Inferior parietal cortex (tissue), 1 donor: ENCODE data around the gene OPN5.
A peak's percentile ranks its signal among the peaks of the same experiment; 100 is the strongest.
"Not testable (repeated sequence)": the region's sequence is repeated elsewhere in the genome, so short reads cannot be mapped to it uniquely, and the experiment has no call there.

ENCODE experiments used
- DNase-seq: peaks from one replicate; pipeline ENCODE4 v3.0.0-alpha.2; 2016; ENCODE audit errors: extremely low spot score

OPN5 gene

GRCh38 chr6:47781732-47782131 is at the start of gene OPN5:
OPN5 (plus strand) TSS chr6:47782032; CDS start chr6:47782067, 35 bp downstream.
- no peak for DNase-seq

GRCh38 chr6:47733879-47734558 is 47.8 kb upstream of the OPN5 start:
- no peak for DNase-seq

- DNase-seq = no peak
These were observed 46.9 kb upstream of the OPN5 start for GRCh38 chr6:47734831-47735481.

- DNase-seq = no peak
These were observed 45.6 kb upstream of the OPN5 start for GRCh38 chr6:47736083-47736700.

- peak; percentile 35 for DNase-seq
These were observed 44.4 kb upstream of the OPN5 start for GRCh38 chr6:47737406-47737805.

GRCh38 chr6:47740714-47741113 is 41.1 kb upstream of the OPN5 start:
- DNase-seq = no peak

- peak; percentile 71 for DNase-seq
These were observed 40.0 kb upstream of the OPN5 start for GRCh38 chr6:47741807-47742206.

GRCh38 chr6:47743744-47744143 is 38.1 kb upstream of the OPN5 start:
- DNase-seq = no peak

GRCh38 chr6:47745269-47745668 is 36.6 kb upstream of the OPN5 start:
- not testable (repeated sequence) for DNase-seq

GRCh38 chr6:47749757-47750156 is 32.1 kb upstream of the OPN5 start:
- no peak for DNase-seq

GRCh38 chr6:47752801-47753200 is 29.0 kb upstream of the OPN5 start:
- no peak for DNase-seq

GRCh38 chr6:47759364-47759763 is 22.5 kb upstream of the OPN5 start:
- DNase-seq = no peak

GRCh38 chr6:47762502-47762901 is 19.3 kb upstream of the OPN5 start:
- no peak for DNase-seq

GRCh38 chr6:47766445-47766844 is 15.4 kb upstream of the OPN5 start:
- DNase-seq = no peak

- DNase-seq = no peak
These were observed 14.7 kb upstream of the OPN5 start for GRCh38 chr6:47767102-47767501.

GRCh38 chr6:47769982-47770381 is 11.8 kb upstream of the OPN5 start:
- DNase-seq = no peak

- DNase-seq = no peak
These were observed 9.5 kb upstream of the OPN5 start for GRCh38 chr6:47772359-47772758.

- no peak for DNase-seq
These were observed 8.8 kb upstream of the OPN5 start for GRCh38 chr6:47773005-47773404.

- DNase-seq = peak; percentile 73
These were observed 1.1 kb upstream of the OPN5 start for GRCh38 chr6:47780510-47781356.

- DNase-seq = no peak
These were observed 3.4 kb downstream of the OPN5 start for GRCh38 chr6:47785182-47785581.

GRCh38 chr6:47787620-47788497 is 6.0 kb downstream of the OPN5 start:
- DNase-seq = peak; percentile 78
